ENCODE measurements around the gene CLIP2. TPM values are rescaled to one million over a fixed set of nuclear protein-coding genes. Genes with fewer than 3 reads are reported as not detected.

CLIP2 gene
- total RNA-seq, 1 experiment from 2014 or later: 39.9 TPM

GRCh38 chr7:74300926-74301325, 11.7 kb downstream of the CLIP2 start:
- ATAC-seq (no peak), DNase-seq (ENCODE audit: low read depth, low spot score) (no peak)
- peaks cover 10% of the 10 kb centered on the region for H3K4me1 ChIP-seq (ENCODE audit: control insufficient read depth, insufficient read depth, low read length)
- intact Hi-C loops (cut with micrococcal nuclease; ENCODE audit: unreplicated experiment) (no loop called here), in situ Hi-C loops (cut with HindIII; ENCODE audit: low pct_unique_long_range_greater_than_20kb, low sequenced_read_pairs) (no loop called here)
- no peaks in the 10 kb centered on the region for H3K36me3 ChIP-seq (ENCODE audit: control insufficient read depth, insufficient read depth, low read length)
- no peak overlapping the region for H3K4me3 ChIP-seq (ENCODE audit: low read depth in 2 of 2, low read length in 2 of 2)
- no peak overlapping the region for H3K27ac ChIP-seq (ENCODE audit: low read length)
- H3K9me3 ChIP-seq (ENCODE audit: control insufficient read depth, insufficient read depth, low read depth, low read length): no peaks in the 10 kb centered on the region
- TF ChIP-seq CTCF (IDR thresholded peaks at IDR 0.05) (no peak), TCF7L2 (IDR thresholded peaks at IDR 0.05; ENCODE audit: low read depth, low read length) (no peak), POLR2AphosphoS5 (IDR thresholded peaks at IDR 0.05; ENCODE audit: low read depth, low read length) (no peak), SIN3A (IDR thresholded peaks at IDR 0.05; ENCODE audit: borderline replicate concordance, insufficient read depth, low read depth, low read length) (no peak), REST (IDR thresholded peaks at IDR 0.05; ENCODE audit: insufficient read depth in 1 of 2, low read depth in 2 of 2, low read length in 1 of 2) (no peak)
- POLR2A ChIA-PET: no interaction called here
- CTCF ChIA-PET: no interaction called here
- no peaks in the 10 kb centered on the region for H3K27me3 ChIP-seq (ENCODE audit: control insufficient read depth, insufficient read depth, low read length)
- BruUV-seq (replicated peaks): no TSS peak

GRCh38 chr7:74302745-74303221, 13.6 kb downstream of the CLIP2 start:
- ATAC-seq: peak; percentile 66
- no peak for TF ChIP-seq TCF7L2 (IDR thresholded peaks at IDR 0.05; ENCODE audit: low read depth, low read length)
- TF ChIP-seq CTCF (IDR thresholded peaks at IDR 0.05): no peak
- TF ChIP-seq REST (IDR thresholded peaks at IDR 0.05; ENCODE audit: insufficient read depth in 1 of 2, low read depth in 2 of 2, low read length in 1 of 2): no peak
- TF ChIP-seq POLR2AphosphoS5 (IDR thresholded peaks at IDR 0.05; ENCODE audit: low read depth, low read length): no peak
- no peak for TF ChIP-seq SIN3A (IDR thresholded peaks at IDR 0.05; ENCODE audit: borderline replicate concordance, insufficient read depth, low read depth, low read length)
- ChIA-PET CTCF (interaction anchor here (0.6 kb wide), 1 partner anchor 27 kb away, joined by 3 read pairs; no protein-coding TSS in a partner anchor), POLR2A (no interaction called here)
- Histone ChIP-seq H3K4me1 (ENCODE audit: control insufficient read depth, insufficient read depth, low read length) (peaks cover 24% of the 10 kb centered on the region), H3K9me3 (ENCODE audit: control insufficient read depth, insufficient read depth, low read depth, low read length) (no peaks in the 10 kb centered on the region), H3K27me3 (ENCODE audit: control insufficient read depth, insufficient read depth, low read length) (no peaks in the 10 kb centered on the region), H3K36me3 (ENCODE audit: control insufficient read depth, insufficient read depth, low read length) (no peaks in the 10 kb centered on the region), H3K27ac (ENCODE audit: low read length) (no peak overlapping the region), H3K4me3 (ENCODE audit: low read depth in 2 of 2, low read length in 2 of 2) (no peak overlapping the region)
- intact Hi-C loops (cut with micrococcal nuclease; ENCODE audit: unreplicated experiment): no loop called here
- BruUV-seq (replicated peaks): no TSS peak
- in situ Hi-C loops (cut with HindIII; ENCODE audit: low pct_unique_long_range_greater_than_20kb, low sequenced_read_pairs): no loop called here
- no peak for DNase-seq (ENCODE audit: low read depth, low spot score)

Measured in Panc1 (cell line).